GM19099 (cell line): ENCODE data around the gene PLCB4.

Experiments
- POLR2A ChIP-seq: IDR thresholded peaks from 3 replicates; pipeline ENCODE4 v1.6.1; 2011; ENCODE audit warnings: low read depth; ENCODE audit not compliant: insufficient read length; ENCODE audit errors: extremely low read depth

The PLCB4 gene

DNA sequence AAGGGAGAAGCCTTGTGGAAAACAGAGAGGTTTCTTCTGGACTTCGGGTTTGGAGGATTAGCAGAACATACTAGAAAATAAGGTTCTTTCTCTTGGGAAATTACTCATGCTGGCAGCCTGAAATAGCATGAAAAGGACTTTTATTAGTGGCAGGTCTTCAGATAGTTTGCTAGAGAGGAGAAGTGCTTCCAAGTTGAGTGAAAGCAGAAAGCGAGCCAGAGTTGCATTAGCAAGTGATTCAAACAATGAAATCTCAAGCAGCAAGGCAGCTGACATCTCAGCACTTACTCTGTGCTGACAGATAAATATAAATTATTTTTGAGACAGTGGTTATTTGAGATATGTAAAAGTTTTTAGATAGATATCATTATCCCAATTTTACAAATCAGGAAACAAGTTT, 91.9 kb downstream of the PLCB4 start:
- TF ChIP-seq POLR2A: no peak

DNA sequence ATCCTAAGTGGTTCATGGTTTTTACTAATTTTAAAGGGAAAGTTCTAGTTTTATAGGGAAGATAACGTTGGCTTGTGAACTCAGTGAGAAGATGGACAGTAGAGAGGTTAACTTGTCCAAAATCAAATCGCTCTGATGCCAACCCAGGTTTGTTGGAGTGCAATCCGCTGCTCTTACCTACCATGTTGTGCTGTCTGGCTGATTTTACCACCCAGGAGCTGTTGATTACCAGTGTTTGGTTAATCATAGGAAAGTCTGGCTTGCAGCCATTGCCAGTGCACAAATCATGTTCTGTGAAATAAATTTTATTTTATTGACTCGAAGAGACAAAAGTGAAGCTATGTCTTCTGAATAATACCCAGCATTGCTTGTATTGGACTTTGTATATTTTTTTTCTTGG, 92.4 kb downstream of the PLCB4 start:
- TF ChIP-seq POLR2A: no peak

DNA sequence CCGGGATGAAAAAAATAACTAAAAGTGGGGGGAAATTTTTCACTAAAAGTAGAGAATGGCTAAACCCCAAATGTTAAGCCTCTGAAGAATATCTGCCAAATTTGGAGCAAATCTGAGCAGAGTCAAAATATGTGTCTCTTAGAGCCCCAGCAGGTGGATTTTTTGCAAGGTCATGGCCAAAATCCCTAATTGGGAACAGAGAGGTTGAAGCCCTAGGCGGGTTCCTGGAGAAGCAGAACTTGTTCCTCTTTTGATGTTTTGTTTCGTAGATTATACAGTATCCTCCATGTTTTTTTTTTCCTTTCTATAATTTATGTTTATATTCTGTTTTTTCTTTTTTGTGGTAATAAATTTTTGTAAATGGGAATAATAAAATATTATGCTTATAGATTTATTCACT, 94.4 kb downstream of the PLCB4 start:
- TF ChIP-seq POLR2A: no peak

DNA sequence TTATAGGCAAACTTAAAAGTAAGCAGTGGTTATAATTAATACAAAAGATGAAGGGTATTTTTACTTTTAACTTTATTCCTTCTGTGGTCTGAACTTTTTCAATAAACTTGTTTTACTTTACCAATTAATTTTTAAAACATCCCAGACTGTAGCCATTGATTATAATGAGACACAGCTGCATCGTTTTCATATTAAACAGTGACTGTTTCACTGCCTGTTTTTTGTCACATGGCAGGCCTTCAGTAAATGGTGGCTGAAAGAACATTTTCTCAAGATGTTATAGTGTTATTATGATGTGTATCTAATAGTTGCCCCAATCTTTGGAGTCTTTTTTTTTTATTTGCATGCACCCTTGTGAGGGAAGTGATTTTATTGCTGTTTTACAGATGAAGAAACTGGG, 95.1 kb downstream of the PLCB4 start:
- no peak for TF ChIP-seq POLR2A

DNA sequence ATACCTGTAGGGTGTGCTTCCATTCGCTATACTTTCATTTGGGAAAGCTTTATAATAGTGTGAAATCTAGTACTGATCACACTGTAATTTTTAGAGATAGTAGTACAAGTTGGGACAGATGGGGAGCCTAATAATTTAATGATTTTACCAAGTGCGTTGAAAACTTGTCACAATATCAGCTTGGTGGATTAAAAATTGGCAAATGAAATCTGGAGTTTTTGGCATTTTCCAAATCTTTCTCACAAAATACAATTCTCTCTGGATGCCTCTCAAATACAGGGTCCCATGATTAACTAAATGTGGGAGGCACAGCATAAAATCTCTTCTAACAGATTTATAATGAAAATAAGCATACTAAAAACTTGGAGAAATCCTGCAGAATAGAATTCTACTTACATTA, 96.4 kb downstream of the PLCB4 start:
- TF ChIP-seq POLR2A: no peak

DNA sequence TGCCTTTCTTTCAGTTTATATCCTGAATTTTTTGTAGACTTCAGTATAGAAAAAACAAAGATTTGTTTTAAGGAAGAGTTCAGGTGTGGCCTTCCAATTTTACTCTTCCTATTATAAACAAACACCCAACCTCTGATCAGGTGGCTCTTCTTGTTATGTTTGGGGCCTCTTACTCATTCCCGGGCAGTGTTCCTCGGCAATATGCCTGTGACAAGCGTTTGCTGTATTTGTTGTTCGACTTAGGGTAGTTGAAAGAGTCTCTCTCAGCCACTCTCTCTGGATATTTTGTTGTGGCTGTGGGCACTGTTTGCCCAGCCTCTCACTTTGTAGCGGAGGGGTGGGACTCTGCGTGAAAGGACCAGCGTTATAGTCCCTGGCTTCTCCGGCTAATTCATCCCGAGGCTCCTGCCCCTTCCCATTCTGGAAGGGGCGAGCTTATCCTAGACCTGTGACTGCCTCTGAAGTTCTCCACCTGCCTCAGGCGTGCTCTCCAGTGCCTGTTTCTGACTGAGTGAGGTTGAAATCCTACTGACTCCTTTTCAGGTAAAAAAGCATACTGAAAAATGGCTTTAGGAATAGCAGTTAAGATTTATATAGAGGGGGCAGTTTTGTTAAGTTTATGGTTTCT, 97.4 kb downstream of the PLCB4 start:
- TF ChIP-seq POLR2A: no peak

DNA sequence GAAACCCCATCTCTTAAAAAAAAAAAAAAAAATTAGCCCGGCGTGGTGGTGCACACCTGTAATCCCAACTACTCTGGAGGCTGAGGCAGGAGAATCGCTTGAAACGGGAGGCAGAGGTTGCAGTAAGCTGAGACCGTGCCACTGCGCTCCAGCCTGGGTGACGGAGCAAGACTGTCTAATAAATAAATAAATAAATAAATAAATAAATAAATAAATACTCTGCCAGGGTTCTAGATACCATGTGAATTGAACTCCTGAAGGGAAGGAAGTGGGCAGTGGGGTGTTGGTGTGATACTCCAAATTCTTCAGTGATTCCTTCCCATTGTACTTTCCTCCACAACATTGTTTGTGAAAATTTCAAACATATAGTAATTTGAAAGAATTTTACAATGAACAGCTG, 100.5 kb downstream of the PLCB4 start:
- no peak for TF ChIP-seq POLR2A

DNA sequence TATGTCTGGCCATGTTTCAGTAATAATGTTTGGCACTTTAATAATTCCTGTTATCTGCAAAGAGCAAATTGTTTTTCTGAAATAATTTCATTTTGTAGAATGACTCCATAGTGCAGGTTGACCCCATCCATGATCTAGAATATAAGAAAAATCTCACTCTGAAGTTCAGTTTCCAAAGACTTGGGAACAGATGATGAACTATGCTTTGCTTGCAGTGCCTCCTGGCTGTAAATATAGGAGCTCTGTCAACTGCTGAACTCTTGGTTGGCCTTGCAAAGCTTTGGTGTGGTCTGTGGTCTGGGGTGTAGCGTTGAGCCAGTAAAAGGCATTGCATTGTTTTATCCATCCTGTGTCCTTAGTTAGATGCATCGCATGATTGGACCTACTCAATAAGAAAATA, 104.0 kb downstream of the PLCB4 start:
- no peak for TF ChIP-seq POLR2A

DNA sequence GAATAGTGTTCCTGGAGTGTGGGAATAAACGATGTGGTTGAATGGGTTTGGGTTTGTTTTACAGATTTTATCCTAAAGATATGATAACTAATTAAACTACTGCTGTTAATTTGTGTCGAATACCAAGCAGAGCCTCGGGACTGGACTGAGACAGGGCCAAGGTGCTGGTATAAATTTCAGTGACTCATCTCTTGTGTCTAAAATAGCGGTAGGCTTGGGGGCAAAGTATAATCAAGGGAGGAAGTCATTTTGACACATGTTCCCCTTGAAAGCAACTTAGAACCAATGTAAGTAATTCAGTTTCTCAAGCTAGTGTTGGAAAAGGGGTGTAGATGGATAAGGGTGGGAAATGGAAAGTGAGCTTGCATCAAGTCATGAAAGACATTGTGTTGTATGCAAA, 108.4 kb downstream of the PLCB4 start:
- TF ChIP-seq POLR2A: no peak

DNA sequence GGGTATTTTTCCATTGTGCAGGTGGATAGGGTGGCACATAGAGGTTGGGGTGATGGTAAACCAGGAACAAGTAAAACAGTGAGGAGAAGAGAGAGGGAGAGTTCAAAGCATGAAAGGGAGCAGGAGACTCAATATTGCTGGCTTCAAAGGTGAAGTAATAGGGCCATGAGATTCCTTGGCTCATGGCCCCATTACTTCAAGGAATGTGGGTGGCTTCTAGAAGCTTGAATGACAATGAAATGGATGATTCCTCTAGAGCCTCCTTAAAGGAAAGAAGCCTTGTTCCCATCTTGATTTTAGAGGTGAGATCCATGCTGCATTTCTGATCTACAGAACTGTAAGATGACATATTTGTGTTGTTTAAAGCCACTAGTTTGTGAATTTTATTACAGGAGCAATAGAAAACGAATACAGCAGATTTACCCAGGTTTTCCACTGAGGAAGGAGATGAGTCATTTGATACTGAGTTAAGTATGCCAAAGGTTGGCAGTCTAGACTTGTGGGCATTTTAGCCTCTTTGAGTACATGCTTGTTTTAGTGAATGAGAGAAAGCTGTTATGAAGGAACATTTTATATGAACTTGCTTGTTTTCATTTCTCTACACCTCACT, 110.4 kb downstream of the PLCB4 start:
- TF ChIP-seq POLR2A: no peak

DNA sequence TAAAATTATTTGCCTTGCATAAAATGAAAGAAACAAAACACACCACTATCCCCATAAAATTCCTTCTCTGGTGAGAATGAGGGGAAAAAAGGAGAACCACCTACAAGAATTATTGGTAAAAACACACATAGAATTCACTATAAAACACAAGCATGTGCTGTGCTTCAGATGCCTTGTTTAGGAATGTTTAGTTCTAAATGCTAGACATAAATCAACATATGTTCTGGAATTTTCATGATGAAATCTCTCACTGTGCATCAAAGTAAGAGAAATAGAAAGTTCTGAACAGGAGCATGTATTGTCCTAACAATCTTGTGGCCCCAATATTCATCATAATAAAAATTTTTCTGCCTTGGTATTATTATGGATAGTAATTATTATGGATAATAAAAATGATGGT, 111.0 kb downstream of the PLCB4 start:
- TF ChIP-seq POLR2A: no peak

DNA sequence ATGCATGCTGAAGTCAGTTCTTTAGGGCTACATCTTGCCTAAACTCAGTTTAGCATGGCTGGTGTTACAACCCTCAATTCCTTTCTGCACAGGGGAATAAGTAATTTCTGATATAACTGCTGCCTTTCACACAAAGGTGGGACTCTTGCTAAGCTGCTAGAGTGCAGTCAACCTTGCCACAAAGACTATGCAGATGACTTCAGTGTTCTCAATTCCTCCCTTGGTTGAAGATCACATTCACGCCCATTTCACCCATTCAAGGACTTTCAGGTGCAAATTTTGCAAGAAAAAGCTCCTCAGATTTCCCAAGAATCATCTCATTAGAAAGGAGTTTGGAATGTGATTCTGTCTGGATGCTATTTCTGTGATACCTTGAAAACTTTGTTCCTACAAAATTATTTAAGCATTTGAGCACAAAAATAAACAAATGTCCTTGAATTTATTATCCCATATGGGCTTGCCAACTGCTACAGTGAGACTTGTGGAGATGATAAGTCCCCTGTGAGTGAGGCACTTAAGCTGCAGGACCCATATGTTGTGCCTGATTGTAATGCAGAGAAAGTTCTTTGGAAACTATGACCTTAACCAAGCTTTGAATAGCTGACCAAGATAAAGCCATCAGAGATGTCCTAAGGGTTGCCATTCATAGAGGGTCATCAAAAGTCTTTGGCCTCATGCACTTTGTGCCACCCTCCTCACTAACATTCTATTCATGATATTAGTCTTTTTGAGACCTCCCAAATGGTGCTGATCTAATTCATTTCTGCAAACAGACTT, 111.8 kb downstream of the PLCB4 start:
- no peak for TF ChIP-seq POLR2A

DNA sequence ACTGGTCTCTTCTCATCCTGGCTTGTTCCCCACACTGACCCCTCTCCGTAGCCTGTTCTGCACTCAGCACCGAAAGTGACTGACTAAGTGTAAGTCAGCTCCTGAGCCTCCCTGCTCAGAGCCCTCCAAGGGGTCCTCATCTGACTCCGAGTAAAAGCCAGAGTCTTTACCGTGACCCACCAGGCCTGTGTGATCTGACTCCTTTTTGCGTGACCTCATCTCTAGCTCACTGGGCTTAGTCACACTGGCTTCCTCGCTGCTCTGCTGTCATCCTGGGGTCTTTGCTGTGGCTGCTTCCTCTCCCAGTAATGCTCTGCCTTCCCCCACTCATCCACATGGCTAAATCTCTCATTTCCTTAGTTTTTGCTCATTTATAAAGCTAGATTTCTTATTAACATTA, 116.6 kb downstream of the PLCB4 start:
- no peak for TF ChIP-seq POLR2A

DNA sequence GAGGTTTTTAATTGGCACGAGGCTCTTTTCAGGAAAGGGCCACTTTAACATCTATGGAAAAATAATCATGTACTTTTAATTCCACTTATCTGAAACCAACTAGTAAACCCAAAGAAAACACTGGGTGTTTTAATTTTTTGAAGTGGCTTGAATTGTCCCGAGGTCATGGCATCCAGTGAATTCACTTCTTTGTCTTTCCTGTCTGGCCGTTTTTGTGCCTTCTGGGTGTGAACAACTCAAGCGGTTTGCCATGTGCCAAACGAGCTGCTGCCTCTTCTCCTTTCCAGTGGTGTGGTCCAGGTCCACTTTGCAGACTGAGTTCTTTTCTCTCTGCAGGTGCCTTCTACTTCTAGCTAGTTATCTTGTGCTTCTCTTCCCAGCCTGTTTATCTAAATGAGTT, 117.5 kb downstream of the PLCB4 start:
- no peak for TF ChIP-seq POLR2A

DNA sequence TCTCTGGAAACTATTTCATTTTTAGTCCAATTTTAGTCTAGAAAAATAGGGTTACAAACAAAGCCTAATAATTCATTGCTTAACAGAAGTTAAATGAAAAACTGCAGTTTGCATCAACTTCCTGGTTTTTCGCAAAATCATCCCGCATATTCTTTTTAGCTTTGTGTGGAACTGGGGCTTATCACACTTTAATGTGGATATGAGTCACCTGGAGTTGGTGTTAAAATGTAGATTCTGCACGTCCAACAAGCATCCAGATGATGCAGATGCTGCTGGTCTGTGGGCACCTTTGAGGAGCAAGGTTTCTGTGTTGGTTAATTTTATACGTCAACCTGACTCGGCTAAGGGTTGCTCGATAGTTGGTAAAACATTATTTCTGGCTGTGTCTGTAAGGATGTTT, 126.1 kb downstream of the PLCB4 start:
- TF ChIP-seq POLR2A: no peak

DNA sequence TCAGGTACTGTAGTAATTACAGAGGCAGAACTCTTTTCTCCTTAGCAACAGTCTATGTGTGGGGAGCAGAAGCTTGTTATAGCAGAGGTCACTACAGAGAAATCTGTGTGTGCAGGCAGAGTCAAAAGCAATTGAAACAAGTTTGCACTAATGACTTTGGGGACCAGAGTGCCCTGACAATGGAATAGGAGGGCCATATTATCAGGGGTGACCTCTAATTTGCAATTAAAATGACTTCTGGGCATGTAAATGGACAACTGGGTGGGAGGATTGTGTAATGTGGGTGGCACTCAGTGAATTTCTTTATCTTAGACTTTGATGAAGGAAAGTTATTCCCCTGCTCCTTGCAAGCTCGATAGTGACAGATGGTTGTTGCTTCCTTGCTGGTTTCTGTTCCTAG, 127.2 kb downstream of the PLCB4 start:
- TF ChIP-seq POLR2A: no peak

DNA sequence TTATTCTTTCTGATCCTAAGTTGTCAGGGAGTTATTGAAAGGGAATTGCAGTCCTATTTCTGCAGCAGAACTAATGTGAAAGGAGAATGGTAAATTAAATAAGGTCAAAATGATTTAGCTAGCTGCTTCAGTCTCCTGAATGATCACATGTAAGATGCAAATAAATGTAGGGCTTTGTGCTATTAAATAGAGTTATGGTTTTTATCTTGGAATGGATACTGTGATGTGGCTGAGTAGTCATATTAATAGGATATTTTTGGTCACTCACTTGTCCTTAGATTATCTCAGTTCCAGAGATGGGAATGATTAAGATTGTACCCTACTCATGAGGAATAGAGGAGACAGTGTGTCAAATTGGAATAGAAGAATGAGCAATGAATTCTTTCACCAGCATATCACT, 129.6 kb downstream of the PLCB4 start:
- TF ChIP-seq POLR2A: no peak

DNA sequence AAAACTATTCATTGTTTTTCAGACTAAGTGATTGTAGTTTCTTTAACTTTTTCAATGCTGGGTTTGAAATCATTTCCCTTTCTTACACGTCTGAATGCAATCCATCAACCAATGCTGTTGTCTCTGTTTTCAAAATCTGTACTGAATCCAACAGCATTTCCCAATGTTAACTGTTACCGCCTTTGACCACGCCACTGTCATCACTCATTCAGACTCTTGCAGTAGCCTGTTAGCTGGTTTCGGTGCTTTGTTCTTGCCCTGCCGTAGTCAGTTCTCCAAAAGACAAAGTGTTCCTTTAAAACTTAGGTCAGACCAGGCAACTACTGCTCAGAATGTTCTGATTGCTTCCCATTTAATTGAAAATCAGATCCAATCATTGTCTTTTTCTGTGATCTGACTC, 131.3 kb downstream of the PLCB4 start:
- no peak for TF ChIP-seq POLR2A
